AG09319 (cell line): ENCODE measurements around the gene RBMS1.

Experiments
- DNase-seq: peaks from one replicate; pipeline ENCODE4 v3.0.0-alpha.2; 2010; ENCODE audit warnings: low read depth; ENCODE audit errors: extremely low read depth
- TF ChIP-seq, protein P1 (sequence below): IDR thresholded peaks from 2 replicates; pipeline ENCODE4 v1.5.1; 2011; ENCODE audit warnings: low read depth, mild to moderate bottlenecking, inconsistent platforms, low read length, moderate library complexity

The RBMS1 gene

DNA sequence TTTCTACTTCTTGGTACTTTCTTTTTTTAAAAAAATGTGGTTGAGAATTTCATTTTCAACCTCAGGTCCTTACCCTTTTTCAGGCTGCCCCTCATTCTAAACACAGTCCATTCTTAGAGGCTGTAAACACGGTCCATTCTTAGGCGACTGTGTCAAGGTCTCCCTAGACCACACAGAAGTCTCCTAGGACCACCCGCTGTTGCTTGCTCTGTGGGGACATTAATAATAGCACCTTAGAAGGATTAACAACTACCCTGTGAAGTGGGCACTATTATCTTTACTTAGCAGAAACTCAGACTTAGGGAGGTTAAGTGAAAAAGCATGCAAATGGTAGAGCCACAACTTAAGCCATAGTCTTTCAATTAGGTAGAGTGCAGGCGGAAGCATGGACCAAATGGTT lies 91.7 kb downstream of the RBMS1 start:
- TF ChIP-seq, protein P1, sequence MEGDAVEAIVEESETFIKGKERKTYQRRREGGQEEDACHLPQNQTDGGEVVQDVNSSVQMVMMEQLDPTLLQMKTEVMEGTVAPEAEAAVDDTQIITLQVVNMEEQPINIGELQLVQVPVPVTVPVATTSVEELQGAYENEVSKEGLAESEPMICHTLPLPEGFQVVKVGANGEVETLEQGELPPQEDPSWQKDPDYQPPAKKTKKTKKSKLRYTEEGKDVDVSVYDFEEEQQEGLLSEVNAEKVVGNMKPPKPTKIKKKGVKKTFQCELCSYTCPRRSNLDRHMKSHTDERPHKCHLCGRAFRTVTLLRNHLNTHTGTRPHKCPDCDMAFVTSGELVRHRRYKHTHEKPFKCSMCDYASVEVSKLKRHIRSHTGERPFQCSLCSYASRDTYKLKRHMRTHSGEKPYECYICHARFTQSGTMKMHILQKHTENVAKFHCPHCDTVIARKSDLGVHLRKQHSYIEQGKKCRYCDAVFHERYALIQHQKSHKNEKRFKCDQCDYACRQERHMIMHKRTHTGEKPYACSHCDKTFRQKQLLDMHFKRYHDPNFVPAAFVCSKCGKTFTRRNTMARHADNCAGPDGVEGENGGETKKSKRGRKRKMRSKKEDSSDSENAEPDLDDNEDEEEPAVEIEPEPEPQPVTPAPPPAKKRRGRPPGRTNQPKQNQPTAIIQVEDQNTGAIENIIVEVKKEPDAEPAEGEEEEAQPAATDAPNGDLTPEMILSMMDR, result no peak
- DNase-seq, result no peak

GRCh38 chr2:160399880-160400279 lies 93.7 kb downstream of the RBMS1 start:
- TF ChIP-seq, protein P1, result no peak
- DNase-seq, result no peak

DNA sequence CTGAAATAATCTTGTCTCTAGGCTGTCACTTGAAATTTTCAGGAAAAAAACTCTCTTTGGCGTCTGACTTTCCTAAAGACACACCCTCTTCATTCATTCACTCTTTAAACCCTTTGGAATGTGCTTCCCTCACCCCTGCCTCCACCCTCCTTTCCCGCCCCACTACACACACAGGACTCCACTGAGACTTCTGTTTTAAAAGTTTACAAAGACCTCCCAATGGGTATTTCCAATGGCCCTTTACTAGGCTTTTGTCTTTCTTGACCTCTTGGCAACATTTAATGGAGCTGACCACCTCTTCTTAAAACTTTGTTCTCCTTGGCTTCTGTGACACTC lies 96.1 kb downstream of the RBMS1 start:
- TF ChIP-seq, protein P1, result no peak

DNA sequence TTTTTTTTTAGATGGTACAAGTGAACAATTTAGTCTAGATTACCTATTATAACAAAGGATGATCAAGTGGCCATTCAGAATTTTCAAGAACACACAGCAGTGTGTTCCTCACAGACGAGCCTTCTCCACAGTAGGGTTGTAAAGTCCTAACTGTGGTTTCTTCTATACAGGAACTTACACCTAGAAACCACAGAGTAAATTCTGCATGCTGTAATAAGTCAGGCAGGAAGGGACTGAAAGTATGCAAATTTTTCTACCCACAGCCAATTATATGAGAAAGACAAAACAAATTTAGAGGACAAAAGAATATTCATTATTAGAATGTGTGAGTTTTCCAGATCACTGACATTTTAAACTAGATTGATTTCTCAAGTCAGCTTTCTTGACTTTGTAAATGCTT lies 99.5 kb downstream of the RBMS1 start:
- TF ChIP-seq, protein P1, result no peak
- no peak for DNase-seq

More for the DNA sequence above, 96.1 kb downstream of the RBMS1 start:
- DNase-seq, result no peak

- TF ChIP-seq, protein P1, result no peak
- DNase-seq, result no peak
Measured at GRCh38 chr2:160392201-160392600, 101.4 kb downstream of the RBMS1 start.

DNA sequence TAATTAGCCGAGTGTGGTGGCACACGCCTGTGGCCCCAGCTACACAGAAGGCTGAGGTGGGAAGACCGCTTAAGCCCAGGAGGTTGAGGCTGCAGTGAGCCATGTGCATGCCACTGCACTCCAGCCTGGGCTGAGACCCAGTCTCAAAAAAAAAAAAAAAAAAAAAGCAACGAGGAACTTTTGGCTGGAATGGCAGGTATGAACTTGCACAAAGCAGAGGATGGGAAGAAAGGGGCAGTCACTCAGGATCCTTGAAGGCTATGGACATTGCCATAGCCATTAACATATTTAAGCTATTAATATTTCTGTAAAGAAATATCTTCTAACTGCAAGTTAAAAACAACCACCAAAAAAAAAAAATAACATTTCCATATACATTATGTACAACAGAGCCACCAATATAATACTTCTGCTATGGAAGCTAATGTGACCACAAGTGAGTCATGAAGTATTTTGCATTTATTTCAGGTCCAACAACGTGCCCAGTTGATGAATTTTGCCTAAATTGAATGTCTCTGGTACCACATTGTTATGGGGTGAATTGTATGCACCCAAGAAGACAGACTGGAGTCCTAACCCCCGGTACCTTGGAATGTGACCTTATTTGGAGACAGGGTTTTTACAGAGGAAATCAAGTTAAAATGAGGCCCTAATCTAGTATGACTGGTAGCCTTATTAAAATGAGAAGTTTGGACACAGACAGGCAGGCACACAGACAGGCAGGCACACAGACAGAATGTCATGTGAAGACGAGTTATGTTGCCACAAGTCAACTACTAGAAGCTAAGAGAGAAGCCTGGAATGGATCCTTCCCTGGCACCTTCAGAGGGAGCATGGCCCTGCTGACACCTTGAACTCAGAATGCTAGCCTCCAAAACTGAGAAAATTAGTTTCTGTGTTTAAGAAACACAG lies 102.8 kb downstream of the RBMS1 start:
- DNase-seq, result no peak
- TF ChIP-seq, protein P1, result no peak

DNA sequence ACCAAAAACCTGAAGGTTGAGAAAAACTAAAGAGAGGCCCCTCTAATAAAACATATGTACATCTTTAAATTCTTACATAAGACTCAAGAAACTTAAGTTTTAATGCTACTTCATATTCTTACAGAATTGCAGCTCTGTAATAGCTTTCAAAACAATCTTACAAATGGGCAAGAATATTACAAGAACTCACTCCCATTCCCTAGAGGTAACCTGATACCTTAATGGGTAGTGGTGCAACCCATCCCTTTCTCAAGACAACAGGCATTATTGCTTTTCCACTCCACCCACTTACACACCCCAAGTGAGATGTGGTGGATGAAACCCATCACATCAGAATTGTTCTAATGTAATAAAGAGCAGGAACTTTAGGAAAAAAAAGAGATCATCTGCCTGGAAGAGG lies 103.7 kb downstream of the RBMS1 start:
- TF ChIP-seq, protein P1, result no peak

More for the DNA sequence above, 103.7 kb downstream of the RBMS1 start:
- DNase-seq, result peak; percentile 74
